Cardiac fibroblast (primary cell): Measurements from ENCODE around the gene SLFN11.
A peak's percentile ranks its signal among the peaks of the same experiment; 100 is the strongest.

Source experiments
- DNase-seq, 2 donors: peaks; one replicate each; pipeline versions ENCODE4 v3.0.0 to v3.0.0-alpha.2; 2010; ENCODE audit warnings: low read depth in 2 of 2
- H3K4me3 ChIP-seq, 2 donors: replicated peaks in 1 of 2; 1 replicate in 1 of 2; 2 replicates in 1 of 2; pipeline ENCODE4 v1.5.1; 2011; ENCODE audit warnings: low read depth in 2 of 2, low read length in 2 of 2, mild to moderate bottlenecking in 2 of 2, moderate library complexity in 1 of 2
- TF ChIP-seq, protein P1 (sequence below): IDR thresholded peaks from one replicate; pipeline ENCODE4 v1.5.1; 2011; ENCODE audit warnings: low read depth, mild to moderate bottlenecking, low read length, inconsistent platforms

The SLFN11 gene

DNA sequence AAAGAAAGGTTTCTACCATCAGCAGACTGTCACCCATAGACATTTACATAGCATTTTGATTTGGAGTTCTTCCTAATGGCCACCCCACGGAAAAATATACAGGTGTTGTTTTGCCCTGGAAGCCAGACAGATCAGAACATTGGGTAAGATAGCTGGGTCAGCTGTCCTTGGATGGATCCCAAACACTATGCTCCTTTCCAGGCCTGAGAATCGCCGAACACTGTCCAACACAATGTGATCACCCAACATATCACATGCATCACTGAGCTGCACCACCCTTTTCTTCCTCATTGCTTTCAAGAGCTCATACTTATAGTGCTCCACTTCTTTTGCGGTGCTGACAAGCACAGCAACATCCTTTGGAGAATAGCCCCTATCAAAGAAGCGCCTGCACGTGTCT is 21.1 kb downstream of the SLFN11 start:
- no peak overlapping the region for H3K4me3 ChIP-seq
- TF ChIP-seq, protein P1, sequence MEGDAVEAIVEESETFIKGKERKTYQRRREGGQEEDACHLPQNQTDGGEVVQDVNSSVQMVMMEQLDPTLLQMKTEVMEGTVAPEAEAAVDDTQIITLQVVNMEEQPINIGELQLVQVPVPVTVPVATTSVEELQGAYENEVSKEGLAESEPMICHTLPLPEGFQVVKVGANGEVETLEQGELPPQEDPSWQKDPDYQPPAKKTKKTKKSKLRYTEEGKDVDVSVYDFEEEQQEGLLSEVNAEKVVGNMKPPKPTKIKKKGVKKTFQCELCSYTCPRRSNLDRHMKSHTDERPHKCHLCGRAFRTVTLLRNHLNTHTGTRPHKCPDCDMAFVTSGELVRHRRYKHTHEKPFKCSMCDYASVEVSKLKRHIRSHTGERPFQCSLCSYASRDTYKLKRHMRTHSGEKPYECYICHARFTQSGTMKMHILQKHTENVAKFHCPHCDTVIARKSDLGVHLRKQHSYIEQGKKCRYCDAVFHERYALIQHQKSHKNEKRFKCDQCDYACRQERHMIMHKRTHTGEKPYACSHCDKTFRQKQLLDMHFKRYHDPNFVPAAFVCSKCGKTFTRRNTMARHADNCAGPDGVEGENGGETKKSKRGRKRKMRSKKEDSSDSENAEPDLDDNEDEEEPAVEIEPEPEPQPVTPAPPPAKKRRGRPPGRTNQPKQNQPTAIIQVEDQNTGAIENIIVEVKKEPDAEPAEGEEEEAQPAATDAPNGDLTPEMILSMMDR, result no peak
- no peak for DNase-seq

DNA sequence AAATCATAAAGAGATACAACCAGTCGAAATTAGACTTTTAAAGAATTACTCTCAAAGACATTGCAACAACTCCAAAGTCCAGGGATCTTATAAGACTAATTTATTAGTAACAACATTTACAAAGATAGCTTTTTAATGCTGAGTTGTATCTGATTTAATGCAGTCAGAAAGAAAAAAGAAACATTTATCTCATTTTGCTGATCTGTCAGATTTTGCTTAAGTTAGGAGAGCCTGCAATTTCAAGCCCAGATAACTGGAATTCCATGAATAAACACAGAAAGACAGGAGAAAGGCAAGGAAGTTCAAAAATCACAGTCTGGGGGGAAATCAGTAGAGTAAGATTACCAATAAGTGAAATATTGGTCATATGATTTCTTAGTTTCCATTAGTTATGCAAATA is 22.9 kb downstream of the SLFN11 start:
- no peak for DNase-seq
- TF ChIP-seq, protein P1, result no peak
- H3K4me3 ChIP-seq, result no peak overlapping the region

DNA sequence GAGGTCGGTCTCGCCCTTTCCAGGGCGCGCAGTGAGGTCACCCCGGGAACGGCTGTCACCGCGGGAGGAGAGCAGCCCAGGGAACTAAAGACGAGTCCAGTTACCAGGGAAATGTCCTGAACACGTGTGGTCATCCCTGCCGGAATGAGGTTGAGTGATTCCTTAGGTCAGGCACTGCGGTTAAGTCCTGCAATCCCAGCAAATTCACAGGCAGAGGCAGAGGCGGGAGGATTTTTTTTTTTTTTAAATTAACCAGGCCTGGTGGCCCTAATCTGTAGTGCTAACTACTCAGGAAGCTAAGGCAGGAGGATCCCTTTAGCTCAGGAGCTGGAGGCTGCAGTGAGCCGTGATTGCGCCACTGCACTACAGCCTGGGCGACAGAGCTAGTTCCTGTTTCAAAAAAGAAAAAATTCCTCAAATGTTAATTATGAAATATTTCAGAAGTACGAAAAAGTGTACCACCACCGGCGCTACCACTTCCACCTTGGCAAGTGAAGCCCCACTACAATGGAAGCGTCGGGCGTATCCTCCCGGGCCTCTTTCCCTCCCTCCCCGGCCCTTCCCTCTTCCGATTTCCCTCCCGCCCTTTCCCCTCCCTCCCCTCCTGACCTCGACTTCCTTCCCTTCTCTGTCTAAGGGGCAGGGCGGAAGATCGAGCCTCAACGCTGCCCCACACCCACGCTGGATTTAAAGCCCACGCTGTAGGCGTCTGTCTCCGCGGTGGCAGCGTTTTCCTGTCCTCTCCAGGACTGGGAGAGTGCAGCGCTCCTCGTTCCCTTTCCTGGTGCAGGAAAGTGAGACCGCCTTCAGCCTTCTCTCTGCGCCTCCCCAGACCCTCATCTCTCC is 27.3 kb downstream of the SLFN11 start:
- TF ChIP-seq, protein P1, result no peak
- peak; percentile 59 to 69 for DNase-seq
- H3K4me3 ChIP-seq, result peak overlapping the region; percentile 35 to 43

DNA sequence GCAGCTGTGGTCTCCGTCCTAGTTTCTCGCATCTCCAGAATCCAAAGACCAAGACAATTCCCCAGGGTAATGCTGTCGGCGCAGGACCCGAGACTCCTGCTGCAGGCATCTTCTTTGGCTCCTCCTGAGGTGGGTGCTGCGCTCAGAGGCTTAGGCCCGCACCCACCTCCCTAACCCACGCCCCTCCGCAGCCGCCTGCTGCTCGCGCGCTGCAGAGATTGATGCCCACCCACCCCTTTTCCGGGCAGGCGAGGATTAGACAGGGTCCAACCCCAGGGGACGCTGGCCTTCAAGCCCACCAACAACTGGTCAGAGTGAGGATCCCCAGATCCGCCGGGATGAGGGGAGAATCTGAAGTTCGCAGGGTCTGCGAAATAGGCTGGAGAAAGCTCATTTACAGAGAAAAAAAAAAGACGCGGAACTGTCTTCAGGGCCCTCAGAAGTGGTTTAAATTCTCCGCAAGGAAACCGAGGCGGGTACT is 27.9 kb downstream of the SLFN11 start:
- TF ChIP-seq, protein P1, result no peak
- H3K4me3 ChIP-seq, result peak overlapping the region; percentile 35 to 43
- no peak for DNase-seq

DNA sequence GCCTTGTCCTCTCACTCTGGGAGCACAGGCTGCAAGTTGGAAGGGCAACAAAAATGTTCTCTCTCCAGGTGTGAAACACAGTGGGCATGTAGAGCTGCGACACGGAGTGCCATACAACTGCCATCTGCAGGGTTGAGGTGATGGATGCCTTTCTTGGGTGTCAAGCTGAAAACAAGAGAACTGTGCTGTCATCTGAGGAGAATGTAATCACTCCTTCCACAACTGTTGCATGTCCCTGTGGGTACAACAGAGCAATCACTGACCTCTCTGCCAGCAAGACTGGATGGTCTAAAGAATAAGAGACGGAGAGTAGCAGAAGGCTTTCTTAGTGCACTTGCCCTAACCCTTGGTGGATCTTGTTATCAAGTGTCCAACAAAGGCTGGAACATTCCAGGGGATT is 29.2 kb downstream of the SLFN11 start:
- DNase-seq, result no peak
- H3K4me3 ChIP-seq, result no peak overlapping the region
- TF ChIP-seq, protein P1, result no peak

DNA sequence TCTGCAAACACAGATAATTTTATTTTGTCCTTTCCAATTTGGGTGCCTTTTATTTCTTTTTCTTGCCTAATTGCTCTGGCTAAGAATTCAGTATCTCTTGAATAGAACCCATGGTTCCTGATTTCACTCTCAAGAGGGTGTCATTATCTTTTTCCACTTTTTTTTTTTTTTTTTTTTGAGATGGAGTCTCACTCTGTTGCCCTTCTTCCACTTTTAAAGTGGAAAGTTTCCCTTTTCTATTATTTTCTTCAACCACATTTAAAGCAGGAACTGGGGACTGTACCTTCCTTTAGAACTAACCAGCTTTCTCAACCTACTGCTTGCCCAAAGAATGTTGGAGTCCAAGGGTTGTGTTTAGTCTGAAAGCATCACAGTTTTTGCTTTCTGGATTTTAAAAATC is 31.1 kb downstream of the SLFN11 start:
- TF ChIP-seq, protein P1, result no peak
- no peak for DNase-seq
- H3K4me3 ChIP-seq, result no peak overlapping the region
